Suprapubic skin (tissue), 4 donors: Measurements from ENCODE around the gene FOXL2. TPM values are rescaled to one million over a fixed set of nuclear protein-coding genes. Genes with fewer than 3 reads are reported as not detected.

Experiments
- DNase-seq, 2 donors: peaks; one replicate each; pipeline ENCODE4 v3.0.0-alpha.2; 2019; ENCODE audit warnings: low spot score in 2 of 2
- H3K27ac ChIP-seq: fragments of 200-600 bp; sonication (generic); one replicate; pipeline ENCODE4 v1.5.1; 2019
- H3K27me3 ChIP-seq: fragments of 200-600 bp; sonication (generic); one replicate; pipeline ENCODE4 v1.5.1; 2019
- H3K36me3 ChIP-seq: fragments of 200-600 bp; sonication (generic); one replicate; pipeline ENCODE4 v1.5.1; 2019
- H3K4me1 ChIP-seq: fragments of 200-600 bp; sonication (generic); one replicate; pipeline ENCODE4 v1.5.1; 2019
- H3K4me3 ChIP-seq: fragments of 200-600 bp; sonication (generic); one replicate; pipeline ENCODE4 v1.5.1; 2019; ENCODE audit warnings: mild to moderate bottlenecking
- H3K9me3 ChIP-seq: fragments of 200-600 bp; sonication (generic); one replicate; pipeline ENCODE4 v1.5.1; 2019
- EP300 ChIP-seq: sonication (generic); formaldehyde crosslinking; IDR thresholded peaks from one replicate; pipeline ENCODE4 v1.6.1; 2017; ENCODE audit warnings: antibody characterized with exemption
- POLR2A ChIP-seq, 2 donors: fragments of 450-650 bp; IDR thresholded peaks; one replicate each; pipeline ENCODE4 v1.6.1; 2017; ENCODE audit warnings: antibody characterized with exemption in 2 of 2, mild to moderate bottlenecking in 2 of 2, moderate library complexity in 2 of 2
- POLR2AphosphoS5 ChIP-seq, 3 donors: sonication (generic); formaldehyde crosslinking; IDR thresholded peaks; one replicate each; pipeline ENCODE4 v1.6.1; 2017; ENCODE audit warnings: antibody characterized with exemption in 3 of 3
- WGBS: methylation state at CpG from one replicate; pipeline ENCODE4 v1.1.5; 2018; 5-methylcytosine and 5-hydroxymethylcytosine counted together
- total RNA-seq, 4 donors: library from RNA; depleted of rRNA; stranded (reverse); fragments of >200 nt; gene quantifications; one replicate each; pipeline ENCODE4 v1.1.0, GENCODE V29; 2016
- TF ChIP-seq, protein P1 (sequence below), 2 donors: fragments of 200-600 bp in 1 of 2; fragments of 450-650 bp in 1 of 2; sonication (generic) in 1 of 2; IDR thresholded peaks; one replicate each; pipeline ENCODE4 v1.5.1; 2016 to 2019; ENCODE audit warnings: antibody characterized with exemption in 2 of 2, mild to moderate bottlenecking in 1 of 2, moderate library complexity in 1 of 2

Gene FOXL2
- total RNA-seq, 4 donors from 2014 or later = 0.30 TPM; not detected in 3

DNA sequence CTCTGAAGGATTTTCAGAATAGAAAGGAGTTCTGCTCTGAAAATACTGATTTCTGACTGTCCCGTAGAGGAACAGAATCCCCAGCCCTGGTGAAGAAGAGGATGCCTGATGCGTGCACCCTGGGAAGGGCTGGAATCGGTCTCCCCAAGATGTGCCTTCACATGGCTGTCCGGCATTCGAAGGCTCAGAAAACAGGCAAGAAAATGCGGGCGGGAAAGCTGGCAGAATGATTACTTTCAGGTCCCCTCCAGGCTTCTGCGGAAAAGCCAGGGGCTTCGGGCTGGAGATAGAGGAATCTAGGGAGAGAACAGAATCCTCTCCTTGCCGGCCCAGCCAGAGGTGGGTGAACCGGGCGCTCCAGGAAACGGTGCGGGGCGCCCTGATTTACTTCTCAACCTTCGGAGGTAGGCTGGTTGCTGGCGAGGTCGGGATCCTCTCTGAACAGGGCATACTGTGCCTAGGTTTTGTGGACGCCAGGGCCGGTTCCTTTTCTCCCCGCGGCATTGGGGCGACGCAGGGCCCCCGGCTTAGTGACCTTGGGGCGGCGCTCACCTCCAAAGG is 2.6 kb upstream of the FOXL2 start:
- H3K27me3 ChIP-seq = peaks cover 93% of the 10 kb centered on the region
- TF ChIP-seq, protein P1, sequence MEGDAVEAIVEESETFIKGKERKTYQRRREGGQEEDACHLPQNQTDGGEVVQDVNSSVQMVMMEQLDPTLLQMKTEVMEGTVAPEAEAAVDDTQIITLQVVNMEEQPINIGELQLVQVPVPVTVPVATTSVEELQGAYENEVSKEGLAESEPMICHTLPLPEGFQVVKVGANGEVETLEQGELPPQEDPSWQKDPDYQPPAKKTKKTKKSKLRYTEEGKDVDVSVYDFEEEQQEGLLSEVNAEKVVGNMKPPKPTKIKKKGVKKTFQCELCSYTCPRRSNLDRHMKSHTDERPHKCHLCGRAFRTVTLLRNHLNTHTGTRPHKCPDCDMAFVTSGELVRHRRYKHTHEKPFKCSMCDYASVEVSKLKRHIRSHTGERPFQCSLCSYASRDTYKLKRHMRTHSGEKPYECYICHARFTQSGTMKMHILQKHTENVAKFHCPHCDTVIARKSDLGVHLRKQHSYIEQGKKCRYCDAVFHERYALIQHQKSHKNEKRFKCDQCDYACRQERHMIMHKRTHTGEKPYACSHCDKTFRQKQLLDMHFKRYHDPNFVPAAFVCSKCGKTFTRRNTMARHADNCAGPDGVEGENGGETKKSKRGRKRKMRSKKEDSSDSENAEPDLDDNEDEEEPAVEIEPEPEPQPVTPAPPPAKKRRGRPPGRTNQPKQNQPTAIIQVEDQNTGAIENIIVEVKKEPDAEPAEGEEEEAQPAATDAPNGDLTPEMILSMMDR (IDR thresholded peaks at IDR 0.05) = no peak
- no peak for TF ChIP-seq POLR2A (IDR thresholded peaks at IDR 0.05)
- TF ChIP-seq POLR2AphosphoS5 (IDR thresholded peaks at IDR 0.05) = no peak
- no peak for TF ChIP-seq EP300
- H3K4me1 ChIP-seq = peaks cover 41% of the 10 kb centered on the region
- 21% methylated on average over 16 of the region's 27 CpGs for WGBS
- peak in 1 of 2 donors; percentile 73 for DNase-seq
- H3K27ac ChIP-seq = no peak overlapping the region
- no peaks in the 10 kb centered on the region for H3K36me3 ChIP-seq
- H3K9me3 ChIP-seq = no peaks in the 10 kb centered on the region
- H3K4me3 ChIP-seq = peak overlapping the region; percentile 36

DNA sequence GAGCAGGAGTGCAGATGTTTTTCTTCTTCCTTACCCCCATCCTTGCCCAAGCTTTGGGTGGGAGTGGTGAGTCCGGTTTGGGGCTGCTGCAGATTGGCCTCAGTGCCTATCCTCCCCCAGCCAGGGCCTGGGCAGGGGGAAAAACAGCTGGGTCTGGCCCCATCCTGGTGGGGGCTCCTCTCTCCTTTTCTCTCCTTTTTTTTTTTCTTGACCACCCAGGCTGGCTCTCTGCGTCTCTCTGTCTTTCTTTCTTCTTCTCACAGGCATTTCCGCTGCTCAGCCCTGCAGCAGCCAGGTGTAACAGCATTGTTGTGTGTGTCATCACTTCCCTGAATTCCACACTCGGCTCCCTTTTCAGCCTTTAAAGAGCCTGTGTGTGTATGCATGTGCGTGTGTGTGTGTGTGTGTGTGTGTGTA is 2.1 kb upstream of the FOXL2 start:
- H3K27ac ChIP-seq = no peak overlapping the region
- H3K36me3 ChIP-seq = no peaks in the 10 kb centered on the region
- WGBS = 63% methylated on average over 5 of the region's 5 CpGs
- H3K9me3 ChIP-seq = no peaks in the 10 kb centered on the region
- peaks cover 93% of the 10 kb centered on the region for H3K27me3 ChIP-seq
- H3K4me3 ChIP-seq = no peak overlapping the region
- no peak for TF ChIP-seq POLR2A (IDR thresholded peaks at IDR 0.05)
- TF ChIP-seq, protein P1 (IDR thresholded peaks at IDR 0.05) = no peak
- no peak for TF ChIP-seq EP300
- DNase-seq = peak in 1 of 2 donors; percentile 47
- H3K4me1 ChIP-seq = peaks cover 44% of the 10 kb centered on the region

DNA sequence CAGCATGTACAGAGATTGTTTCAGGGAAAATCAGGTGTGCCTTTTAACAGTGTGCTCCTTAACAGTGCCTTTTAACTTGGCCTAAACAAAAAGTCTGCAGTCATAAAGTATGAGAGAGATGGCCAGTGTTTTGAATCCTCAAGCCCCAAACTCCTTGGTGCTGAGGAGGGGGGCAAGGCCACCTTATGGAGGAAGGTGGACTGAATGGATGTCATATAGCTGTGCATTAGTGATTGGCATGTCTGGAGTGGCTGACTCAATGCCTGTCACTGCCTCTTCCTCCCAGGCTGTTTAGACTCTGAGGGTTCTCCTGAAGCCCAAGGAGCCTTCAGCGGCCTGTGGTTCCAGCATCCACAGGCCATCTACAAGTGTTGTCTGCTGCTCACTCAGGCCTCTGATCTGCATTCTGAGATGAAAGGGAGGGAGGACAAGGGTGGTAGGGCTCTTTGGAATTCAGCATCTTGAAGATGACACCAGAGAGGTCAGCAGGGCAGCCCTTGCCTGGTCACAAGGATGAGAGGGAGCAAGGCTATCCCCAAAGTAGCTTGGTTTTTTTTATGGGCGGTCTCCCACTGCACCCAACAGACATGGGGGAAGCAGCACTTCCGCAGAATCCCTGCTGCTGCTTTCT is 1.5 kb upstream of the FOXL2 start:
- TF ChIP-seq POLR2A (IDR thresholded peaks at IDR 0.05) (no peak), EP300 (no peak), POLR2AphosphoS5 (IDR thresholded peaks at IDR 0.05) (no peak)
- TF ChIP-seq, protein P1 (IDR thresholded peaks at IDR 0.05) = no peak
- Histone ChIP-seq H3K9me3 (no peaks in the 10 kb centered on the region), H3K4me1 (peaks cover 44% of the 10 kb centered on the region), H3K27me3 (peaks cover 95% of the 10 kb centered on the region), H3K27ac (no peak overlapping the region), H3K4me3 (no peak overlapping the region), H3K36me3 (no peaks in the 10 kb centered on the region)
- 78% methylated on average over 3 of the region's 3 CpGs for WGBS
- peak in 1 of 2 donors; percentile 31 for DNase-seq

DNA sequence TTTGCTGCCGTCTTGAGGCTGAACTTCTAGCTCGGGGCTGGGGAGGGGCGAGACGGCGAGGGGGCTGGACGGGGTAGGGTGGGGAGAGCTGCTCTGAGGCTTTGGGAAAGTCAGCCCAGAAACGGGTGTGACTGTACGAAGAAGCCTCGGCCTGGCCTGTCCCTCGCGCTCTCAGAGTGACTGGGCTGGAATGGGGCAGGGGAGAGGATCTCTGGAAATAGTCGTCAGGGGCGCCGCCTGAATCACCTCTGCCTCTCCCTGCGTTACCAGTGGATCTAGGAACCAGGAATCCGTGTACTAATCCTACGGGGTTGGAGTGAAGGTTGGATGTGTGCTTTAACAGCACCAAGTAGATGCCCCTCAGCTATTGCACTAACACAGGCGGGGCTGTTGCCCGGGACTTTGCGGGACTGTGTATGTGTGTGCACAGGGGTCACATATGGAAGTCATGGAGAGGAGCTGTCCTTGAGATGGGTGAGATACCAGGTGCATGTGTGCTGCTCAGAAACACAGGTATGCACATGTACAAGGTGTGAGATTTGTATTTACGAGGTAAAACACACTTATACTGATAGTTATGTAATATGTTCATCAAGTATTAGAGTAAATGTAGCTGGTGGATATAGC is 671 bp upstream of the FOXL2 start:
- Histone ChIP-seq H3K27ac (no peak overlapping the region), H3K27me3 (peaks cover 96% of the 10 kb centered on the region), H3K36me3 (no peaks in the 10 kb centered on the region), H3K4me3 (peak overlapping the region; percentile 53), H3K9me3 (no peaks in the 10 kb centered on the region), H3K4me1 (peaks cover 44% of the 10 kb centered on the region)
- TF ChIP-seq POLR2A (IDR thresholded peaks at IDR 0.05) = no peak
- DNase-seq = peak in 1 of 2 donors; percentile 50
- WGBS = 22% methylated on average over 14 of the region's 21 CpGs

DNA sequence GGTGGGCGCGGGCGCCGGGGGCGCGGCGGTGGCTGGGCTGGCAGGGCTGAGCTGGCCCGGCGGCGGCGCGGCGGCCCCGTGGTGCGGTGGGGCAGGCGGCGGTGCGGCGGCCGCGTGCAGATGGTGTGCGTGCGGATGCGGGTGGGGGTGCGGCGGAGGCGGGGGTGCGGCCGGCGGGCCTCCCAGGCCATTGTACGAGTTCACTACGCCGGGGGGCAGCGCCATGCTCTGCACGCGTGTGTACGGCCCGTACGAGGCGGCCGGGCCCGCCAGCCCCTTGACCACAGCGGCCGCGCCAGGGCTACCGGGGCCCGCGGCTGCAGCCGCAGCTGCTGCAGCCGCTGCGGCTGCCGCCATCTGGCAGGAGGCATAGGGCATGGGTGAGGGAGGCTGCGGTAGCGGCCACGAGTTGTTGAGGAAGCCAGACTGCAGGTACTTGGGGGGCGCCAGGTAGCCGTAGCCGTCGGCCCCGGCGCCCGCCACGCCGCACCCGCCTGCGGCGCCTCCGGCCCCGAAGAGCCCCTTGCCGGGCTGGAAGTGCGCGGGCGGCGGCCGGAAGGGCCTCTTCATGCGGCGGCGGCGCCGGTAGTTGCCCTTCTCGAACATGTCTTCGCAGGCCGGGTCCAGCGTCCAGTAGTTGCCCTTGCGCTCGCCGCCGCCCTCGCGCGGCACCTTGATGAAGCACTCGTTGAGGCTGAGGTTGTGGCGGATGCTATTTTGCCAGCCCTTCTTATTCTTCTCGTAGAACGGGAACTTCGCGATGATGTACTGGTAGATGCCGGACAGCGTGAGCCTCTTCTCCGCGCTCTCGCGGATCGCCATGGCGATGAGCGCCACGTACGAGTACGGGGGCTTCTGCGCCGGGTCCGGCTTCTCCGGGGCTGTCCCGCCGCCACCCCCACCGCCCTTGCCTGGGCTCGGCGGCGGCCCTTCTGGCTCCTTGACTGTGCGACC is 951 bp downstream of the FOXL2 start:
- TF ChIP-seq POLR2A (IDR thresholded peaks at IDR 0.05) (no peak), POLR2AphosphoS5 (IDR thresholded peaks at IDR 0.05) (no peak), EP300 (no peak)
- TF ChIP-seq, protein P1 (IDR thresholded peaks at IDR 0.05) = no peak
- Histone ChIP-seq H3K9me3 (no peaks in the 10 kb centered on the region), H3K27me3 (peaks cover 100% of the 10 kb centered on the region), H3K27ac (no peak overlapping the region), H3K4me3 (peak overlapping the region; percentile 53), H3K4me1 (peaks cover 44% of the 10 kb centered on the region), H3K36me3 (no peaks in the 10 kb centered on the region)
- peak in 1 of 2 donors; percentile 77 for DNase-seq
- 0% methylated on average over 18 of the region's 120 CpGs for WGBS
